HepG2 (cell line): Measurements from ENCODE around the gene CNPPD1. TPM values are rescaled to one million over a fixed set of nuclear protein-coding genes. Genes with fewer than 3 reads are reported as not detected.

ENCODE experiments used
- ADNP ChIP-seq: sonication (generic); formaldehyde crosslinking; IDR thresholded peaks from 2 replicates; pipeline ENCODE4 v1.4.0; 2020; ENCODE audit warnings: missing genetic modification reagents
- ATRX ChIP-seq: sonication (generic); formaldehyde crosslinking; IDR thresholded peaks from 2 replicates; pipeline ENCODE4 v1.4.0; 2020; ENCODE audit warnings: missing genetic modification reagents, borderline replicate concordance
- CENPT ChIP-seq: sonication (generic); formaldehyde crosslinking; IDR thresholded peaks from 2 replicates; pipeline ENCODE4 v1.8.0; 2022; ENCODE audit warnings: low read depth, mild to moderate bottlenecking, moderate library complexity, missing genetic modification reagents
- EED ChIP-seq: sonication (generic); formaldehyde crosslinking; IDR thresholded peaks from 2 replicates; pipeline ENCODE4 v1.5.0; 2020; ENCODE audit warnings: mild to moderate bottlenecking, missing genetic modification reagents
- ETV6 ChIP-seq: sonication (generic); formaldehyde crosslinking; conservative IDR thresholded peaks from 2 replicates; pipeline ENCODE4 v1.4.0; 2020; ENCODE audit warnings: missing genetic modification reagents
- HDAC2 ChIP-seq: sonication (generic); formaldehyde crosslinking; IDR thresholded peaks from 2 replicates; pipeline ENCODE4 v1.4.0; 2020; ENCODE audit warnings: missing genetic modification reagents
- PPARG ChIP-seq: conservative IDR thresholded peaks from 2 replicates; pipeline ENCODE4 v1.6.1; 2016; ENCODE audit warnings: missing biosample characterization, missing genetic modification reagents
- SMARCC2 ChIP-seq: fragments of 450-650 bp; IDR thresholded peaks from 2 replicates; pipeline ENCODE4 v1.6.1; 2017; ENCODE audit warnings: antibody characterized with exemption, mild to moderate bottlenecking
- TBP ChIP-seq: sonication (generic); formaldehyde crosslinking; IDR thresholded peaks from 2 replicates; pipeline ENCODE4 v1.5.0; 2020; ENCODE audit warnings: missing genetic modification reagents
- ZKSCAN5 ChIP-seq: sonication (generic); formaldehyde crosslinking; IDR thresholded peaks from 2 replicates; pipeline ENCODE4 v1.5.1; 2020; ENCODE audit warnings: mild to moderate bottlenecking, missing genetic modification reagents
- ZNF10 ChIP-seq: sonication (generic); formaldehyde crosslinking; IDR thresholded peaks from 2 replicates; pipeline ENCODE4 v1.4.0; 2020; ENCODE audit warnings: mild to moderate bottlenecking, low read depth, missing genetic modification reagents, borderline replicate concordance
- ZNF451 ChIP-seq: sonication (generic); formaldehyde crosslinking; IDR thresholded peaks from 2 replicates; pipeline ENCODE4 v1.5.0; 2020; ENCODE audit warnings: mild to moderate bottlenecking, missing genetic modification reagents
- polyA plus RNA-seq, 8 experiments: library from polyadenylated mRNA; depleted of rRNA in 3 of 8; stranded (reverse) in 7 of 8; unstranded in 1 of 8; fragments of >200 nt; fragmentation: Illumina TruSeq in 4 of 8; extraction: Trizol in 4 of 8; gene quantifications; 2 replicates each; pipeline versions ENCODE4 v1.2.1 to v1.2.3, GENCODE V29; 2011 to 2016; ENCODE audit warnings: low read depth in 4 of 8, missing spikeins in 1 of 8, mixed read lengths in 1 of 8; ENCODE audit not compliant: insufficient read depth in 1 of 8
- total RNA-seq, 5 experiments: library from RNA; depleted of rRNA; stranded (reverse); fragments of >200 nt; fragmentation: Illumina TruSeq; extraction: Trizol; gene quantifications; 2 replicates each; pipeline ENCODE4 v1.2.3, GENCODE V29; 2016; ENCODE audit warnings: low read depth in 1 of 5
- TF ChIP-seq, protein P1 (sequence below): sonication (generic); formaldehyde crosslinking; IDR thresholded peaks from 2 replicates; pipeline ENCODE4 v1.8.1; 2023; ENCODE audit warnings: mild to moderate bottlenecking, missing genetic modification reagents
- TF ChIP-seq, protein P2 (sequence below): sonication (generic); formaldehyde crosslinking; IDR thresholded peaks from 2 replicates; pipeline ENCODE4 v1.5.0; 2020; ENCODE audit warnings: mild to moderate bottlenecking, missing genetic modification reagents
- TF ChIP-seq, protein P3 (sequence below): sonication (generic); formaldehyde crosslinking; IDR thresholded peaks from 2 replicates; pipeline ENCODE4 v1.5.0; 2020; ENCODE audit warnings: missing genetic modification reagents
- TF ChIP-seq, protein P4 (sequence below): IDR thresholded peaks from 2 replicates; pipeline ENCODE4 v1.6.1; 2012; ENCODE audit warnings: inconsistent platforms

The CNPPD1 gene
- total and polyA plus RNA-seq, 2 of the 13 experiments (the other 11 are each of a cell fraction or from before 2014, with no cell fraction given): 35.5 to 49.4 TPM

DNA sequence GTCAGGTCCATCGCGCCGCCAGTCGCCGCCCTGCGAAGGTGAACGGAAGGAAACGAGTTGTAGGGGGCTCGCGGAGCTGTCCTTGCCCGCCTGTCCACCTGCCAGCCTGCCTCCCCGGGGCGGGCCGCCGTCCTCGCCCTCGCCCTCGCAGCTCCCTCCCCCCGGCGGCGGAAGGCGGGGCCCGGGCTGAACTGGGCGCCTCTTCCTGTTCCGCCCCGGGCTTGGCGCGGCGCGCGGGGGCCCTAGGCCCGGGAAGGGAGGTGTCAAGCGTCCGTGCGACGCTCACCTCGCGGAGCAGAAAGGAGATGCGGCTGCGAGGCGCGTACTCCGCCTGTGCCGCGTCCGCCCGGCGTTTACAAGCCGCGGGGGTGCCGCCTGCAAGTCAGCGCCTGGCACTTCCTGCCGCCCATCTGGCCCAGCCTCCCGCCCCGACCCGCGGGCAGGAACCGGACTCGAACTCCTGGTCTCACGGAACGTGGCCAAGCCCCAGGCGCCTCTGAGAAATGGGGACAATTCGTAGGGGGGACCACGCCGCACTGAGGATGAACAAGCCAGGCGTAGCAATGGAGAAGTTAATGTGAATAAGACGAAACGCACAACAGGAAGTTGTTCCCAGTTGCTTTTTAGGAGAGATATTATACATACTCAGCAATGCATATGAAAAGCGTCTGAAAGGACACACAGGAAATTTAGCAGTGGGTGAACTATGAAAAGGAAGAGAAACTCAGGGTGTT is at the start of gene CNPPD1 (continued):
- TF ChIP-seq PPARG (CRISPR knock-in tag) (peak; percentile 69), EED (CRISPR knock-in tag) (peak; percentile 98), TBP (CRISPR knock-in tag) (peak; percentile 99), CENPT (peak; percentile 94; the same call in 1 of the 2 replicates), ADNP (CRISPR knock-in tag) (no peak), ATRX (CRISPR knock-in tag) (no peak), ZNF451 (CRISPR knock-in tag) (peak; percentile 96), ZKSCAN5 (no peak), ZNF10 (CRISPR knock-in tag) (no peak), SMARCC2 (no peak), ETV6 (CRISPR knock-in tag) (peak; percentile 96), HDAC2 (CRISPR knock-in tag) (peak; percentile 84)
- TF ChIP-seq, protein P1, sequence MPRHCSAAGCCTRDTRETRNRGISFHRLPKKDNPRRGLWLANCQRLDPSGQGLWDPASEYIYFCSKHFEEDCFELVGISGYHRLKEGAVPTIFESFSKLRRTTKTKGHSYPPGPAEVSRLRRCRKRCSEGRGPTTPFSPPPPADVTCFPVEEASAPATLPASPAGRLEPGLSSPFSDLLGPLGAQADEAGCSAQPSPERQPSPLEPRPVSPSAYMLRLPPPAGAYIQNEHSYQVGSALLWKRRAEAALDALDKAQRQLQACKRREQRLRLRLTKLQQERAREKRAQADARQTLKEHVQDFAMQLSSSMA: peak; percentile 95
- TF ChIP-seq, protein P2, sequence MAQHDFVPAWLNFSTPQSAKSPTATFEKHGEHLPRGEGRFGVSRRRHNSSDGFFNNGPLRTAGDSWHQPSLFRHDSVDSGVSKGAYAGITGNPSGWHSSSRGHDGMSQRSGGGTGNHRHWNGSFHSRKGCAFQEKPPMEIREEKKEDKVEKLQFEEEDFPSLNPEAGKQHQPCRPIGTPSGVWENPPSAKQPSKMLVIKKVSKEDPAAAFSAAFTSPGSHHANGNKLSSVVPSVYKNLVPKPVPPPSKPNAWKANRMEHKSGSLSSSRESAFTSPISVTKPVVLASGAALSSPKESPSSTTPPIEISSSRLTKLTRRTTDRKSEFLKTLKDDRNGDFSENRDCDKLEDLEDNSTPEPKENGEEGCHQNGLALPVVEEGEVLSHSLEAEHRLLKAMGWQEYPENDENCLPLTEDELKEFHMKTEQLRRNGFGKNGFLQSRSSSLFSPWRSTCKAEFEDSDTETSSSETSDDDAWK (CRISPR knock-in tag): no peak
- TF ChIP-seq, protein P3, sequence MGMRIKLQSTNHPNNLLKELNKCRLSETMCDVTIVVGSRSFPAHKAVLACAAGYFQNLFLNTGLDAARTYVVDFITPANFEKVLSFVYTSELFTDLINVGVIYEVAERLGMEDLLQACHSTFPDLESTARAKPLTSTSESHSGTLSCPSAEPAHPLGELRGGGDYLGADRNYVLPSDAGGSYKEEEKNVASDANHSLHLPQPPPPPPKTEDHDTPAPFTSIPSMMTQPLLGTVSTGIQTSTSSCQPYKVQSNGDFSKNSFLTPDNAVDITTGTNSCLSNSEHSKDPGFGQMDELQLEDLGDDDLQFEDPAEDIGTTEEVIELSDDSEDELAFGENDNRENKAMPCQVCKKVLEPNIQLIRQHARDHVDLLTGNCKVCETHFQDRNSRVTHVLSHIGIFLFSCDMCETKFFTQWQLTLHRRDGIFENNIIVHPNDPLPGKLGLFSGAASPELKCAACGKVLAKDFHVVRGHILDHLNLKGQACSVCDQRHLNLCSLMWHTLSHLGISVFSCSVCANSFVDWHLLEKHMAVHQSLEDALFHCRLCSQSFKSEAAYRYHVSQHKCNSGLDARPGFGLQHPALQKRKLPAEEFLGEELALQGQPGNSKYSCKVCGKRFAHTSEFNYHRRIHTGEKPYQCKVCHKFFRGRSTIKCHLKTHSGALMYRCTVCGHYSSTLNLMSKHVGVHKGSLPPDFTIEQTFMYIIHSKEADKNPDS (CRISPR knock-in tag): peak; percentile 94; the same call in 1 of the 2 replicates
- TF ChIP-seq, protein P4, sequence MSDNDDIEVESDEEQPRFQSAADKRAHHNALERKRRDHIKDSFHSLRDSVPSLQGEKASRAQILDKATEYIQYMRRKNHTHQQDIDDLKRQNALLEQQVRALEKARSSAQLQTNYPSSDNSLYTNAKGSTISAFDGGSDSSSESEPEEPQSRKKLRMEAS: peak; percentile 99
